ENCODE results near the gene ZBTB40. TPM values are rescaled to one million over a fixed set of nuclear protein-coding genes. Genes with fewer than 3 reads are reported as not detected.

ZBTB40 gene
- total and polyA plus RNA-seq, 9 of the 15 experiments (the other 6 are each of a cell fraction or from before 2014, with no cell fraction given): 2.6 to 26.0 (median 18.8) TPM

GRCh38 chr1:22454476-22455056 is 2.9 kb downstream of the ZBTB40 start:
- DNase-seq (ENCODE audit: extremely low read depth in 1 of 4, low spot score in 3 of 4) (peak in 2 of 4 experiments; percentile 50 to 64), ATAC-seq (peak; percentile 24), FAIRE-seq (peak; percentile 81)
- CTCF ChIA-PET (ENCODE audit: low intra/inter-chr PET ratio): interaction anchor here (1.0 kb wide), 1 partner anchor 33 kb away, joined by 4 read pairs; no protein-coding TSS in a partner anchor
- H3K27me3 ChIP-seq (ENCODE audit: control insufficient read depth in 2 of 2, insufficient read depth in 2 of 2, low read length in 2 of 2): no peaks in the 10 kb centered on the region
- peak overlapping the region; percentile 27; the same call in 1 of the 3 replicates for H3K27ac ChIP-seq (ENCODE audit: extremely low read depth, low read depth, low read length)
- H3K9me3 ChIP-seq (replicated peaks; ENCODE audit: control insufficient read depth, insufficient read depth, low read depth, low read length): peaks cover 9% of the 10 kb centered on the region
- intact Hi-C loops (cut with micrococcal nuclease): no loop called here
- H3K9ac ChIP-seq (ENCODE audit: insufficient read depth in 1 of 2, low read depth in 2 of 2, low read length in 2 of 2): peak overlapping the region; percentile 1 to 40; a peak in 3 of 4 replicates
- WGBS (ENCODE audit: insufficient coverage, low coverage, missing lambda C conversion rate): 5% methylated on average over 4 of the region's 4 CpGs
- H4K20me1 ChIP-seq (replicated peaks; ENCODE audit: control insufficient read depth, insufficient read depth, low read length): peaks cover 12% of the 10 kb centered on the region
- in situ Hi-C loops (cut with MboI): no loop called here
- POLR2A ChIA-PET: interaction anchor here (0.6 to 2.6 kb wide), 5 partner anchors 10 to 24 kb away, joined by 3 to 7 read pairs (median 3); no protein-coding TSS in a partner anchor
- BruUV-seq (replicated peaks): no TSS peak
- H3K36me3 ChIP-seq (ENCODE audit: control insufficient read depth, insufficient read depth, low read length): 0 out of 3 replicates have a peak, but pooled peaks cover 2% of the 10 kb centered on the region
- H3K4me2 ChIP-seq (ENCODE audit: insufficient read depth, low read length): peak overlapping the region; percentile 72
- peaks cover 64% of the 10 kb centered on the region for H3K79me2 ChIP-seq (ENCODE audit: control insufficient read depth, insufficient read depth, low read length)
- H3K9me1 ChIP-seq (ENCODE audit: control insufficient read depth, insufficient read depth, low read length): no peaks in the 10 kb centered on the region
- H3K4me1 ChIP-seq (replicated peaks in 1 of 2; ENCODE audit: control insufficient read depth in 2 of 2, insufficient read depth in 2 of 2, low read length in 2 of 2): peaks cover 15 to 32% of the 10 kb centered on the region in 2 experiments
- no peak overlapping the region for H3K4me3 ChIP-seq
- peak overlapping the region; percentile 43; the same call in 1 of the 2 replicates for H2AFZ ChIP-seq (ENCODE audit: low read depth, low read length)
- TF ChIP-seq CBFA2T3 (IDR thresholded peaks at IDR 0.05) (0 out of 2 replicates have a peak, but pooled peaks have one; percentile 24), GTF3C2 (IDR thresholded peaks at IDR 0.05; ENCODE audit: borderline replicate concordance, extremely low read depth, insufficient read length) (no peak), C11orf30 (IDR thresholded peaks at IDR 0.05; ENCODE audit: low read depth) (peak; percentile 72), TCF3 (CRISPR knock-in tag; IDR thresholded peaks at IDR 0.05) (peak; percentile 15; the same call in 1 of the 2 replicates), PRDM10 (IDR thresholded peaks at IDR 0.05; ENCODE audit: partially characterized antibody) (peak; percentile 16), MNT (conservative IDR thresholded peaks at IDR 0.05) (0 out of 4 replicates have a peak, but pooled peaks of 1 of the 2 experiments have one; percentile 14), ESRRA (IDR thresholded peaks at IDR 0.05; ENCODE audit: borderline replicate concordance, low read depth) (peak; percentile 53), DPF2 (IDR thresholded peaks at IDR 0.05) (peak; percentile 33; the same call in 1 of the 2 replicates), MAFG (tag; conservative IDR thresholded peaks at IDR 0.05) (peak; percentile 38; the same call in 1 of the 2 replicates), TEAD4 (IDR thresholded peaks at IDR 0.05; ENCODE audit: low read length) (0 out of 2 replicates have a peak, but pooled peaks have one; percentile 11), TEAD4 (CRISPR knock-in tag; IDR thresholded peaks at IDR 0.05; ENCODE audit: borderline replicate concordance) (no peak)

Data from K562 (cell line).